Measurements from ENCODE around the gene MREG.

Gene MREG

DNA sequence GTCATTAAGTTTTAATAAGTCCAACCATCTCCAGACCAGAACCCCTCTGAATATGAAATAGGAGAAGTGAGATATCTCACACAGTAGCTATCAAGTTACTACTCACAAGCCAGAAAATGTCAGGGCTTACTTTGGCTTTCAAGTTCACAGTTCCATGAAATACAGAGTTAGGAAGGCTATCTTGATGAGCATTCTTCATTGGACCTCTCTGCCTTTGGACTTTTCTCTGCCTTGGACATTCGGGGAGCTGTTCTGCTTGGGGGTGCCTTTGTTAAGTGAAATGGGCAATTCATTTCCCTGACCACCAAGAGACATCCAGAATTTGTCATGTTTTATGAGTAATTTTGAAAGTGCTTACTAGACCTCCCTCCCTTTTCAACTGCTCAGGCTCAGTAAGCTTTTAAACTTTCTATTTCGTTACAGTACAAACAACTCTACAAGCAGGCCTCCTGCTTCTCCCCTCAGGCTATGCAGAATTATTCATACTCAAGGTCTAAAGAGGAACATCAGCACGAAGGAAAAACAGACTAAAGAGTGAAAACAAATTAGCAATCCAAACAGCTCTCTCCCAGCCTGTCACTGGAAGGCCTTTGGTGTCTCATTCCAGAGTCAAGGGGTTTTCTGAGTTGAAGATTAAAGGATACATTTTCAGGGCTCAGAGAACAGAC lies 95.3 kb downstream of the MREG start:
- Histone ChIP-seq H3K9ac (ENCODE audit: low read length) (no peak overlapping the region), H3K36me3 (ENCODE audit: control insufficient read depth, insufficient read depth, low read length) (no peaks in the 10 kb centered on the region), H3K4me1 (ENCODE audit: control insufficient read depth, insufficient read depth, low read length) (peaks cover 6% of the 10 kb centered on the region), H3K9me3 (ENCODE audit: control insufficient read depth, low read length) (no peaks in the 10 kb centered on the region), H3K4me3 (ENCODE audit: low read length) (no peak overlapping the region), H3K27me3 (ENCODE audit: control insufficient read depth, insufficient read depth, low read length) (no peaks in the 10 kb centered on the region)

GRCh38 chr2:215915441-215915840 lies 97.9 kb downstream of the MREG start:
- H3K4me3 ChIP-seq (ENCODE audit: low read length), result no peak overlapping the region
- H3K4me1 ChIP-seq (ENCODE audit: control insufficient read depth, insufficient read depth, low read length), result peaks cover 6% of the 10 kb centered on the region
- H3K36me3 ChIP-seq (ENCODE audit: control insufficient read depth, insufficient read depth, low read length), result no peaks in the 10 kb centered on the region
- no peak overlapping the region for H3K9ac ChIP-seq (ENCODE audit: low read length)
- H3K27me3 ChIP-seq (ENCODE audit: control insufficient read depth, insufficient read depth, low read length), result no peaks in the 10 kb centered on the region
- H3K9me3 ChIP-seq (ENCODE audit: control insufficient read depth, low read length), result no peaks in the 10 kb centered on the region

GRCh38 chr2:215914777-215915165 lies 98.6 kb downstream of the MREG start:
- no peaks in the 10 kb centered on the region for H3K9me3 ChIP-seq (ENCODE audit: control insufficient read depth, low read length)
- H3K9ac ChIP-seq (ENCODE audit: low read length), result no peak overlapping the region
- no peak overlapping the region for H3K4me3 ChIP-seq (ENCODE audit: low read length)
- H3K27me3 ChIP-seq (ENCODE audit: control insufficient read depth, insufficient read depth, low read length), result no peaks in the 10 kb centered on the region
- H3K36me3 ChIP-seq (ENCODE audit: control insufficient read depth, insufficient read depth, low read length), result no peaks in the 10 kb centered on the region
- peaks cover 6% of the 10 kb centered on the region for H3K4me1 ChIP-seq (ENCODE audit: control insufficient read depth, insufficient read depth, low read length)

DNA sequence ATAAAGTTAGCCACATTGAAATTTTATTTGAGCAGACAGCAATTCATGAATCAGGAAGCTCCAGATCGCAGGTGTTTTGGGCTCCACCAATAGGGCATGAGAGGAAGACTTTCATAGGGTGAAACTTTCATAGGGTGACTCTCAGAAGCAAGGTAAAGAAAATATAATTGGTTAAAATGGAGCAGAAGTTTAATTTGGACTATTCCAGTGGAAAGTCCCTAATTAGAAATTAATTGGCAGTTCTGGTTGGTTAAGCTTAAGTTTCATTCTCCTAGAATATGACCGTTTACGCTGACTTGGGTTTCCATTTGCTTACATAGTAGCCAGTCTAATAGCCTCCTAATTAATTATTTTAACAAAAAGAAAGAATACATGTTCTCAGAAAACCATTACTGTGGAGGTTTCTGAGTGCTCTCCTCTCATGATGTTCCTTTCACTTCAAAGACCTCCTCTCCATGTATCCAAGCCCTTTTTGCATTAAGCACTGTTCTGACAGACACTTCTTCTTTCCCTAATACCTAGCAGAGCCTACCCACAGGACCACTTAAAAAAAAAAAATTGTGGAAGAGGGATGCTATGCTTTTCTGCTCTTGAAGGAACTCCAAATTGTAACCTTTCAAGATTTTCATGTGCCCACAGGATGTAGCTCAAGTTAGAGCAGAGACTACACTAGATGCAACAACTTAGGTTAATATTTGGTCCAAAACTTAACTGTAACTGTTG lies 99.1 kb downstream of the MREG start:
- Histone ChIP-seq H3K4me3 (ENCODE audit: low read length) (no peak overlapping the region), H3K27me3 (ENCODE audit: control insufficient read depth, insufficient read depth, low read length) (no peaks in the 10 kb centered on the region), H3K4me1 (ENCODE audit: control insufficient read depth, insufficient read depth, low read length) (peaks cover 6% of the 10 kb centered on the region), H3K9me3 (ENCODE audit: control insufficient read depth, low read length) (no peaks in the 10 kb centered on the region), H3K9ac (ENCODE audit: low read length) (no peak overlapping the region), H3K36me3 (ENCODE audit: control insufficient read depth, insufficient read depth, low read length) (no peaks in the 10 kb centered on the region)

GRCh38 chr2:215912299-215912842 lies 101.0 kb downstream of the MREG start:
- Histone ChIP-seq H3K9me3 (ENCODE audit: control insufficient read depth, low read length) (no peaks in the 10 kb centered on the region), H3K4me3 (ENCODE audit: low read length) (no peak overlapping the region), H3K4me1 (ENCODE audit: control insufficient read depth, insufficient read depth, low read length) (no peaks in the 10 kb centered on the region)

DNA sequence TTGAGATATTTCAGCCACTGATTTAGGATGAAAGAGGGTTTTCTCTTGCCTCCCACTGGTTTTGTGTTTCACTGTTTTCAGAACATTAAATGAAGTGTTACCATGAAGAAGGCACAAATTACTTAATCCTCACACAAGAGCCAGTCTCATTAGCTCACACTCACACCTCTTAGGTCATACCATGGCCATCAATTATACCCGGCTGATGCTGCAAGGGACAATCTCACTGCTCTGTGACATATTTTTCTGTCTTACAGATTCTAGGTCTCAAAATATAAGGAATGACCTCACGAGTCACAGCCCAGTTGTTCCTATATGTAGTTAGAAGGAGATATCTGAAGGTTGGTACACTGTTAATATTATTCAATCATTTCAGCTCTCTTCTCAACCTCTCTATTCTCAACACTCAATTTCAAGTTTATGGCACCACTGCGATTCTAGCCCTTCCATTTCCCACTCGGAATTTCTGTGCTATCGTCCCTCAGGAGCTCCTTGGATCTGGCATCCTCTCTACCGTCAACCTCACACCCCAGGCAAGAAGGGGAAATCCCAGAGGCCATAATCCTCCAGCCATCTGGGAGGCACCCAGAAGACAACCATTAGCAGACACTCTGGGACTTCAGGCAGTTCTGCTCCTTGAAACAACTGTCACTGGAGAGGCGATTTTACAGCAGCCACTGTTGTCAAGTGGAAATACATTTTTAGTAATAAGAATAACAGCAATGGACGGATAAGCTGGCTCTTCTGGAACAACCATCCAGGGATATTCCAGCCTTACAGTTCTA lies 101.9 kb downstream of the MREG start:
- Histone ChIP-seq H3K36me3 (ENCODE audit: control insufficient read depth, insufficient read depth, low read length) (no peaks in the 10 kb centered on the region), H3K9ac (ENCODE audit: low read length) (no peak overlapping the region), H3K4me1 (ENCODE audit: control insufficient read depth, insufficient read depth, low read length) (no peaks in the 10 kb centered on the region), H3K9me3 (ENCODE audit: control insufficient read depth, low read length) (no peaks in the 10 kb centered on the region), H3K27me3 (ENCODE audit: control insufficient read depth, insufficient read depth, low read length) (no peaks in the 10 kb centered on the region), H3K4me3 (ENCODE audit: low read length) (no peak overlapping the region)

More at GRCh38 chr2:215912299-215912842, 101.0 kb downstream of the MREG start:
- no peaks in the 10 kb centered on the region for H3K36me3 ChIP-seq (ENCODE audit: control insufficient read depth, insufficient read depth, low read length)
- no peaks in the 10 kb centered on the region for H3K27me3 ChIP-seq (ENCODE audit: control insufficient read depth, insufficient read depth, low read length)
- H3K9ac ChIP-seq (ENCODE audit: low read length), result no peak overlapping the region

GRCh38 chr2:215910180-215910579 lies 103.2 kb downstream of the MREG start:
- H3K4me1 ChIP-seq (ENCODE audit: control insufficient read depth, insufficient read depth, low read length), result no peaks in the 10 kb centered on the region
- H3K9me3 ChIP-seq (ENCODE audit: control insufficient read depth, low read length), result no peaks in the 10 kb centered on the region
- H3K27me3 ChIP-seq (ENCODE audit: control insufficient read depth, insufficient read depth, low read length), result no peaks in the 10 kb centered on the region
- no peaks in the 10 kb centered on the region for H3K36me3 ChIP-seq (ENCODE audit: control insufficient read depth, insufficient read depth, low read length)
- H3K9ac ChIP-seq (ENCODE audit: low read length), result no peak overlapping the region
- no peak overlapping the region for H3K4me3 ChIP-seq (ENCODE audit: low read length)

- no peaks in the 10 kb centered on the region for H3K4me1 ChIP-seq (ENCODE audit: control insufficient read depth, insufficient read depth, low read length)
- no peaks in the 10 kb centered on the region for H3K27me3 ChIP-seq (ENCODE audit: control insufficient read depth, insufficient read depth, low read length)
- no peaks in the 10 kb centered on the region for H3K9me3 ChIP-seq (ENCODE audit: control insufficient read depth, low read length)
- H3K4me3 ChIP-seq (ENCODE audit: low read length), result no peak overlapping the region
- H3K9ac ChIP-seq (ENCODE audit: low read length), result no peak overlapping the region
- H3K36me3 ChIP-seq (ENCODE audit: control insufficient read depth, insufficient read depth, low read length), result no peaks in the 10 kb centered on the region
These were observed 106.2 kb downstream of the MREG start for GRCh38 chr2:215907147-215907546.

DNA sequence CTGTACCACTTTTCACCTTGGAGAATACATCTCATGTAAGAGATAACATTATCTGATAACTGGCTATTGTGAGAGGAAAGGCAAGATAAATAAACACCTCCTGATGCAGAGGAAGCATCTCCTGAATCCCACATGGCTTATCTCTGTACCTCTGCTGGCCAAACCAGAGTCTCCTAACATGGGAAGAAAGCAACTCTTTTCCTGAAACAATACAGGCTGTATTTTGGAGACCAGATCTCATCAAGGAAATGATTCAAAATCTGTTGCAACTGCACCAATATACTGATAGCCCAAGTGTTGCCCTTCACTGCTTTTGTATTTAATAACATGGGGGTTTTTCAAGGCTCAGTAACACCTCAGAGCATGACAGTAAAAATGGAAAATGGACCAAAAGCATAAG lies 106.9 kb downstream of the MREG start:
- Histone ChIP-seq H3K9ac (ENCODE audit: low read length) (no peak overlapping the region), H3K4me3 (ENCODE audit: low read length) (no peak overlapping the region), H3K9me3 (ENCODE audit: control insufficient read depth, low read length) (no peaks in the 10 kb centered on the region), H3K4me1 (ENCODE audit: control insufficient read depth, insufficient read depth, low read length) (no peaks in the 10 kb centered on the region), H3K36me3 (ENCODE audit: control insufficient read depth, insufficient read depth, low read length) (no peaks in the 10 kb centered on the region), H3K27me3 (ENCODE audit: control insufficient read depth, insufficient read depth, low read length) (no peaks in the 10 kb centered on the region)

DNA sequence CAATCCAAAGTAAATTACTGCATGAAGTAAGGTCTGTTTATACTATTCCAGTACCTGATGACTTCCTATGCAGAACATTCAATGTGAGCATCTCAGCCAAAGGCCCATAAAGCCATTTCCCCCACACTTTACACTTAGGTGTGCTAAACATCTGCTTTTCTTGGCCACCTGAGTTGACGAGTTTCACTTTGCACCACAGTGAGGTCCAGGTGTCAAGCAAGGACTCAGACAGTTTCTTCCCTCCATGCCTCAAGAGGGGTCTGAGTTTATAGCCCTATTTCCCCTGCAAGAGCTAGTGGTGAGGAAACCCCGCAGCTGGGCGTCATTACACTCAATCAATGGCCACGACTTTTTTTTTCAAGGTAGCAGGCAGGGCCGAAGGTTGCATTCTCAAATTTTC lies 107.7 kb downstream of the MREG start:
- Histone ChIP-seq H3K9ac (ENCODE audit: low read length) (no peak overlapping the region), H3K36me3 (ENCODE audit: control insufficient read depth, insufficient read depth, low read length) (no peaks in the 10 kb centered on the region), H3K4me1 (ENCODE audit: control insufficient read depth, insufficient read depth, low read length) (no peaks in the 10 kb centered on the region), H3K4me3 (ENCODE audit: low read length) (no peak overlapping the region), H3K9me3 (ENCODE audit: control insufficient read depth, low read length) (no peaks in the 10 kb centered on the region), H3K27me3 (ENCODE audit: control insufficient read depth, insufficient read depth, low read length) (no peaks in the 10 kb centered on the region)

DNA sequence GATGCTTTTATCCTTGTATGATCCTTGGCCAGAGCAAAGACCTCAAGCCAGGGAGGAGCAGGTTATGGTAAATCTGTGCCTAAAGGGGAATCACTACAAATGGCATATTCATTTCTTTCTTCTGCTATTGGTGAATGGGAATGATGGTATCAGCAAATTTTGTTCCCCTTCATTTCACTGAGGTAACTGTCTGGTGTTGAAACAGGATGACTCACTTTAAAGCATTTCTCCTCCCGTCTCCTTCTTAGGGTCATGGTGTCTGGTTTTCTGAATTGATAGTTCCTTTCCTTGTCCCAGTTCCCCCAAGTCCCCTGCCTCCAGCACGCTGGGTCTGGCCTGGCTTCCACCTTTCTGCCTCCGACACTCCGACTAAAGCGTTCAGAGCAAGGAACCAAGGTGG lies 109.2 kb downstream of the MREG start:
- Histone ChIP-seq H3K9me3 (ENCODE audit: control insufficient read depth, low read length) (no peaks in the 10 kb centered on the region), H3K4me3 (ENCODE audit: low read length) (no peak overlapping the region), H3K4me1 (ENCODE audit: control insufficient read depth, insufficient read depth, low read length) (no peaks in the 10 kb centered on the region), H3K36me3 (ENCODE audit: control insufficient read depth, insufficient read depth, low read length) (no peaks in the 10 kb centered on the region), H3K9ac (ENCODE audit: low read length) (no peak overlapping the region), H3K27me3 (ENCODE audit: control insufficient read depth, insufficient read depth, low read length) (no peaks in the 10 kb centered on the region)

DNA sequence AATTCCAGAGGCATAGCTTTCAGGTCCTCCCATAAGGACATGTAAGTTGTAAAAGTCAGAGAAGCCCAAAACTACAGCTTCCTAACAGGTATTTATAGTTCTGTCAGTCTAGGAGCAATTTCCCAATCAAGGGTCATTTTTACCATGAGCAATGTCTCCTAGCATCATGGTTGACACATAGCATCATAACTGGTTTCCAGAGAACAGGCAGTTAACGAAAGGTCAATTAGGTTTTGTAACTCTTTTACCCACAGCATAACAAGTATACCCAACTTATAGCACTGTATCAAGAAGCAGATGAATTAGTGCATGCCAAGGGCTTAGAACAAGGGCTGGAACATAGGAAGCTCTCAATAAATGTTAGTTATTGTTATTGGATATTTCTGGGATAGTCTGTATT lies 110.1 kb downstream of the MREG start:
- Histone ChIP-seq H3K4me1 (ENCODE audit: control insufficient read depth, insufficient read depth, low read length) (no peaks in the 10 kb centered on the region), H3K4me3 (ENCODE audit: low read length) (no peak overlapping the region), H3K27me3 (ENCODE audit: control insufficient read depth, insufficient read depth, low read length) (no peaks in the 10 kb centered on the region), H3K9ac (ENCODE audit: low read length) (no peak overlapping the region), H3K36me3 (ENCODE audit: control insufficient read depth, insufficient read depth, low read length) (no peaks in the 10 kb centered on the region), H3K9me3 (ENCODE audit: control insufficient read depth, low read length) (no peaks in the 10 kb centered on the region)
